GM12878 (cell line): ENCODE measurements around the gene SLAMF1. TPM values are rescaled to one million over a fixed set of nuclear protein-coding genes. Genes with fewer than 3 reads are reported as not detected.
A peak's percentile ranks its signal among the peaks of the same experiment; 100 is the strongest.

Experiments
- ASH2L ChIP-seq: fragments of 300-600, 200-600 bp; sonication (generic); IDR thresholded peaks from 2 replicates; pipeline ENCODE4 v1.6.1; 2017; ENCODE audit warnings: low read depth, mild to moderate bottlenecking, borderline replicate concordance
- BACH1 ChIP-seq: fragments of 450-650 bp; IDR thresholded peaks from 2 replicates; pipeline ENCODE4 v1.6.1; 2017; ENCODE audit warnings: mild to moderate bottlenecking, borderline replicate concordance
- CBX5 ChIP-seq: sonication (generic); IDR thresholded peaks from 2 replicates; pipeline ENCODE4 v1.6.1; 2016; ENCODE audit warnings: low read depth, moderate library complexity, mild to moderate bottlenecking, inconsistent platforms
- CHD1 ChIP-seq: IDR thresholded peaks from 2 replicates; pipeline ENCODE4 v1.6.1; 2012; ENCODE audit warnings: low read depth, low read length, improper control_type of control experiment
- CREB1 ChIP-seq: IDR thresholded peaks from 2 replicates; pipeline ENCODE4 v1.6.1; 2012; ENCODE audit warnings: low read depth, mild to moderate bottlenecking, inconsistent platforms
- ELK1 ChIP-seq: IDR thresholded peaks from 2 replicates; pipeline ENCODE4 v1.6.1; 2012; ENCODE audit warnings: low read depth, low read length, improper control_type of control experiment
- EP300 ChIP-seq, 2 experiments: fragments of 150-350 bp in 1 of 2; IDR thresholded peaks; 2 replicates each; pipeline ENCODE4 v1.6.1; 2011 to 2012; ENCODE audit warnings: low read depth in 2 of 2, low read length in 2 of 2, borderline replicate concordance in 1 of 2, improper control_type of control experiment in 1 of 2, inconsistent platforms in 1 of 2; ENCODE audit not compliant: control insufficient read depth in 1 of 2
- ESRRA ChIP-seq: IDR thresholded peaks from 2 replicates; pipeline ENCODE4 v1.6.1; 2012; ENCODE audit warnings: mild to moderate bottlenecking, low read length, improper control_type of control experiment
- MAX ChIP-seq: IDR thresholded peaks from 2 replicates; pipeline ENCODE4 v1.6.1; 2012; ENCODE audit warnings: low read depth, low read length, improper control_type of control experiment
- MEF2B ChIP-seq: fragments of 450-650 bp; IDR thresholded peaks from 2 replicates; pipeline ENCODE4 v1.6.1; 2018; ENCODE audit warnings: mild to moderate bottlenecking, moderate library complexity; ENCODE audit not compliant: partially characterized antibody, poor library complexity, severe bottlenecking
- MLLT1 ChIP-seq: fragments of 450-650 bp; IDR thresholded peaks from 2 replicates; pipeline ENCODE4 v1.6.1; 2016; ENCODE audit warnings: mild to moderate bottlenecking
- NFIC ChIP-seq: IDR thresholded peaks from 2 replicates; pipeline ENCODE4 v1.6.1; 2012; ENCODE audit warnings: low read depth, mild to moderate bottlenecking, inconsistent platforms, low read length, moderate library complexity
- NFYB ChIP-seq: IDR thresholded peaks from 2 replicates; pipeline ENCODE4 v1.6.1; 2011; ENCODE audit warnings: low read depth, mild to moderate bottlenecking, low read length, improper control_type of control experiment, moderate library complexity; ENCODE audit not compliant: insufficient read depth
- NR2C1 ChIP-seq: fragments of 450-650 bp; IDR thresholded peaks from 2 replicates; pipeline ENCODE4 v1.6.1; 2017; ENCODE audit warnings: antibody characterized with exemption, mild to moderate bottlenecking, moderate library complexity
- RAD21 ChIP-seq: IDR thresholded peaks from 2 replicates; pipeline ENCODE4 v1.6.1; 2011; ENCODE audit warnings: mild to moderate bottlenecking, low read depth, low read length, moderate library complexity; ENCODE audit not compliant: insufficient read depth
- SIN3A ChIP-seq: IDR thresholded peaks from 2 replicates; pipeline ENCODE4 v1.6.1; 2012; ENCODE audit warnings: low read depth, low read length, improper control_type of control experiment
- SUZ12 ChIP-seq: fragments of 200-600 bp; sonication (generic); IDR thresholded peaks from one replicate; pipeline ENCODE4 v1.6.1; 2018; ENCODE audit warnings: antibody characterized with exemption, mild to moderate bottlenecking; ENCODE audit not compliant: unreplicated experiment
- ZBED1 ChIP-seq: IDR thresholded peaks from 2 replicates; pipeline ENCODE4 v1.6.1; 2016; ENCODE audit warnings: borderline replicate concordance
- ZBTB4 ChIP-seq: fragments of 450-650 bp; formaldehyde crosslinking; IDR thresholded peaks from 2 replicates; pipeline ENCODE4 v1.4.0; 2022; ENCODE audit warnings: mild to moderate bottlenecking, moderate library complexity
- polyA plus RNA-seq, 11 experiments: library from polyadenylated mRNA; depleted of rRNA in 4 of 11; unstranded in 6 of 11; stranded (reverse) in 5 of 11; fragments of >200 nt; fragmentation: Nextera tagmentation in 4 of 11; fragmentation: Illumina TruSeq in 1 of 11; extraction: Ambion mirVana in 4 of 11; extraction: Trizol in 1 of 11; gene quantifications; 1 replicate in 1 of 11; 2 replicates in 10 of 11; pipeline versions ENCODE4 v1.2.1 to v1.2.3, GENCODE V29; 2011 to 2016; ENCODE audit warnings: inconsistent platforms in 2 of 11, missing spikeins in 2 of 11, low read depth in 1 of 11
- total RNA-seq, 4 experiments: library from RNA; depleted of rRNA in 3 of 4; stranded (reverse); fragments of >200 nt in 3 of 4; fragmentation: Illumina TruSeq in 1 of 4; extraction: Trizol in 1 of 4; gene quantifications; 2 replicates each; pipeline versions ENCODE4 v1.2.1 to v1.2.3, GENCODE V29; 2013 to 2021
- TF ChIP-seq, protein P1 (sequence below): fragments of 450-650 bp; IDR thresholded peaks from 2 replicates; pipeline ENCODE4 v1.6.1; 2017; ENCODE audit warnings: mild to moderate bottlenecking, low read depth, inconsistent platforms; ENCODE audit not compliant: poor library complexity, severe bottlenecking

Gene SLAMF1
- total and polyA plus RNA-seq, 10 of the 15 experiments (the other 5 are each of a cell fraction or from before 2014, with no cell fraction given) = 87.3 to 260 (median 131) TPM

DNA sequence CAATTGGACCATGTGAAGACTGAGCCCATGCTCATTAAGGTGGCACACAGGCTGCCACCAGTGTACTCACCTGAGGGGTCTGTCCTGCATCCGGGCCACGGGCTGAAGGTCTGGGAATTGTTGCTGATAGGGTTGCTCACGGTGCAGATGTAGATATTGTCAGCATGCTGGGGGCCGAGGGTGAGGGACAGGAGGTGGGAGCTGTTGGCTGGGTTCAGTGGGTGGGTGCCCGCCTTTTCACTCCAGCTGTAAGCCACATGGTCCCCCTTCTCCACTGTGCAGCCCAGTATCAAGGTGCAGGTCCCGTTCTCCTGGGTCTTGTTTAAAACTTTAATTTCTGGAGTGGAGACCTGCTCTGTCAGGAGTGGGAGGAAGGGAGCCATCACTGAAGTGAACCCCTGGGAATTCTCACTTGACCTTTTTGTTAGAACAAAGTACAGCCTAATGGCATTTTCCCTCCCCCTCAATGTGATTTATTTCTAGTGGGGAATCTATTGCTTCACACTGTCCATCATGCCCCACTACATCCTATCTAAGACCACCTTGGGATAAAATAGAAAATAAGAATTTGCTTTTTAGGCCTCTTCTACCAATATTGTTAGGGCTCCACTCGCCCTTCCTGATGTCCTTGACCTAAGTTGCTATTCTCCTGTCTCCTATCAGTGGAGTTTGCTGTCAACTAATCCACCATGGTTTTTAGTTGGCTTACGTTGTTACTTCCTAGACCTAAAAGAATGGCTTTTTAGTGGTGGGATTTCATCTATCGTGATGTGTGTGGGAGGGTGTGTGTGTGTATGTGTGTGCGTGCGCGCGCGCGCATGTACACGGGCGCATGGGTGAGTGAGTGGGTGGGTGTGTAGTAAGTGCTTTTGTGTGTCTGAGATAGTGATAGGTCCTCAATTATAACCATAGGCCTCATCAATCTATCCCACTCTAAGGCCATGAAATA, 12.0 kb downstream of the SLAMF1 start (continued):
- TF ChIP-seq CREB1 (no peak; the same call in 1 of the 2 replicates), CBX5 (no peak), CHD1 (no peak), ASH2L (no peak), EP300 (IDR thresholded peaks at IDR 0.05; ENCODE audit: borderline replicate concordance in 1 of 2, control insufficient read depth in 1 of 2, low read depth in 2 of 2, low read length in 2 of 2) (no peak), RAD21 (no peak), ZBTB4 (CRISPR knock-in tag) (peak; percentile 88; the same call in 1 of the 2 replicates), ELK1 (no peak), MLLT1 (peak; percentile 95), BACH1 (peak; percentile 69; the same call in 1 of the 2 replicates), SUZ12 (no peak), NFIC (no peak), NFYB (no peak), MEF2B (no peak), NR2C1 (0 out of 2 replicates have a peak, but pooled peaks have one; percentile 10), ESRRA (no peak), MAX (no peak), SIN3A (no peak), ZBED1 (peak; percentile 25; the same call in 1 of the 2 replicates)
- TF ChIP-seq, protein P1, sequence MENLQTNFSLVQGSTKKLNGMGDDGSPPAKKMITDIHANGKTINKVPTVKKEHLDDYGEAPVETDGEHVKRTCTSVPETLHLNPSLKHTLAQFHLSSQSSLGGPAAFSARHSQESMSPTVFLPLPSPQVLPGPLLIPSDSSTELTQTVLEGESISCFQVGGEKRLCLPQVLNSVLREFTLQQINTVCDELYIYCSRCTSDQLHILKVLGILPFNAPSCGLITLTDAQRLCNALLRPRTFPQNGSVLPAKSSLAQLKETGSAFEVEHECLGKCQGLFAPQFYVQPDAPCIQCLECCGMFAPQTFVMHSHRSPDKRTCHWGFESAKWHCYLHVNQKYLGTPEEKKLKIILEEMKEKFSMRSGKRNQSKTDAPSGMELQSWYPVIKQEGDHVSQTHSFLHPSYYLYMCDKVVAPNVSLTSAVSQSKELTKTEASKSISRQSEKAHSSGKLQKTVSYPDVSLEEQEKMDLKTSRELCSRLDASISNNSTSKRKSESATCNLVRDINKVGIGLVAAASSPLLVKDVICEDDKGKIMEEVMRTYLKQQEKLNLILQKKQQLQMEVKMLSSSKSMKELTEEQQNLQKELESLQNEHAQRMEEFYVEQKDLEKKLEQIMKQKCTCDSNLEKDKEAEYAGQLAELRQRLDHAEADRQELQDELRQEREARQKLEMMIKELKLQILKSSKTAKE = peak; percentile 35
